ENCODE data around the gene RBM20.

- TF ChIP-seq POLR2A (IDR thresholded peaks at IDR 0.05) (no peak), CTCF (IDR thresholded peaks at IDR 0.05) (no peak)
Measured at GRCh38 chr10:110812583-110812982, 168.4 kb downstream of the RBM20 start.
